GM12872 (cell line): ENCODE results near the gene SLFN12L.

Experiments used
- CTCF ChIP-seq: IDR thresholded peaks from 3 replicates; pipeline ENCODE4 v1.5.1; 2011; ENCODE audit warnings: low read depth, mild to moderate bottlenecking, low read length, moderate library complexity; ENCODE audit not compliant: insufficient read depth

The SLFN12L gene

GRCh38 chr17:35433075-35433894 lies 104.2 kb downstream of the SLFN12L start:
- no peak for TF ChIP-seq CTCF

- no peak for TF ChIP-seq CTCF
These were observed 105.1 kb downstream of the SLFN12L start, which contains the start of gene SLFN12 for GRCh38 chr17:35432176-35433074. TSS of gene SLFN12 (minus strand) at chr17:35432500. CDS start at chr17:35423028, 9,472 bp downstream.

- no peak for TF ChIP-seq CTCF
These were observed 107.8 kb downstream of the SLFN12L start for GRCh38 chr17:35429702-35430101.

- TF ChIP-seq CTCF = no peak
These were observed 109.2 kb downstream of the SLFN12L start for GRCh38 chr17:35428229-35428628.

- TF ChIP-seq CTCF = no peak
These were observed 113.7 kb downstream of the SLFN12L start for GRCh38 chr17:35423761-35424160.
